Measurements from ENCODE around the gene CHST6.
"Not testable (repeated sequence)": the region's sequence is repeated elsewhere in the genome, so short reads cannot be mapped to it uniquely, and the experiment has no call there.

The CHST6 gene

GRCh38 chr16:75502916-75503605, 7.8 kb upstream of the CHST6 start:
- no peak for DNase-seq

GRCh38 chr16:75501820-75502219, 6.6 kb upstream of the CHST6 start:
- DNase-seq = not testable (repeated sequence)

GRCh38 chr16:75501359-75501758, 6.1 kb upstream of the CHST6 start:
- no peak for DNase-seq

- not testable (repeated sequence) for DNase-seq
Measured at GRCh38 chr16:75498605-75499322, 3.5 kb upstream of the CHST6 start.

- no peak for DNase-seq
Measured at GRCh38 chr16:75497558-75497957, 2.3 kb upstream of the CHST6 start.

DNA sequence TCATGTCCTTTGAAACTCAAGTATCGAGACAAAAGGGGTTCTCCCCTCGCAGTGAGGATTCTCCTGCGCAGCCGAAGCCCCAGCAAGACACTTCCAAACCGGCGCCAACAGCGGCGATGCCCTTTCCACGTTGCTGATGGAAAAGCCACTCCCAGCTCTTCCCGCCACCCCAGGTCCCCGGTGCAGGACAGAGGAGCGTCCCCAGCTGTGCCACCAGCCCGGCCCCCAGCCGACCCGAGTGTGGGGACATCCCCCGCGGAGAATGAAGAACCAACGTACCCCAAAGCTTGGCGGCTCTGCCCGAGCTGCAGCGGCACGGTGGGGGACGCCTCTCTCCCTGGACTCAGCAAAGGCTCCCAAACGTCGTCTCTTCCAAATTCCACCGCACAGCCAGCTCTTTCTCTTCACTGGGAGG, 573 bp downstream of the CHST6 start:
- no peak for DNase-seq

- no peak for DNase-seq
Measured at GRCh38 chr16:75494184-75494583, 1.1 kb downstream of the CHST6 start.

DNA sequence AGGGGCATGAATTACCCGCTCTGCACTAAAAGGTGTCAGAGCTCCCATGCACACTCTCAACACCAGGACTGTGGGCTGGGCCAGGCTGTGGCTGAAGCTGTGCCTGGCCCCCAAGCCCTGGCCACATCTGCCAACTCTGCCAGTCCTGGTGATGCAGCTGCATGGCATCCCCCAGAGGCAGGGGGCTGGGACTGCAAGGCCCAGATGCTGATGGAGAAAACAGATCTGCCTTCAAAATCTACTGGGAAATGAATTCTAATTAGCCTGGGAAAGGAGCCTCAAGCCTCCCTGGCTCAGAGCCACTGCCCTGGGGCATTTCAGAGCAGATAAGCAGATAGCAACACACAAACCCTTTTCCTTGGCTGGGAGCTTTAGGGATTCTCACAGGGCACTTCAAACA, 3.4 kb downstream of the CHST6 start:
- DNase-seq = no peak

- no peak for DNase-seq
Measured at GRCh38 chr16:75488322-75488721, 6.9 kb downstream of the CHST6 start.

DNA sequence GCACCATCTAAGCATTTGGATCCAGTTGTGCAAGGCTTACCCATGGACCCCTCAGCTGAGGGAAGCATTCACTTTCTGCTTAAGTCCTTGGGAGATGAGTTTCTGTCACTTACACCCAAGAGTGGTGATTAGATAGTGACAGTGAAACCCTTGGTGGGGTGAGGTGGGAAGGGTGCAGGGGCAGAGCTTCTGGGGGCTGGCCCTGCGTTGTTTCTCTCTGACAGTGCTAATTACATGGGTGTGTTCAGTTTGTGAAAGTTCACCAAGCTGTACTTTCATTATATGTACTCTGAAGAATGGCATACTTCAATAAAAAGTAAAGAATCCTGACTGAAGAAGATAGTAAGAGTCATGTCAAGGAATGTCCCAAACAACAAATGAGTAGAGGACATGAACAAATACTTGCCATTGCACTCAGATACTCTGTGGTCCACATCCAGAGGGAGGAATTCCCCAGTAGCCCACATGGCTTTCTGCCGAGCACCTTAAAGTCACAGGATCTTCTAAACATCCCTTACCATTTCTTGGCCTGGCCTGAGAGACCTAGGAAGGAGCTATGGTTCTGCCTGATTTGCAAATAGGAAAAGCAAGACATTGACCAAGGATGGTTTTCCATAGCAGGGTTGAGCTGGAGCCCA, 8.4 kb downstream of the CHST6 start:
- no peak for DNase-seq

DNA sequence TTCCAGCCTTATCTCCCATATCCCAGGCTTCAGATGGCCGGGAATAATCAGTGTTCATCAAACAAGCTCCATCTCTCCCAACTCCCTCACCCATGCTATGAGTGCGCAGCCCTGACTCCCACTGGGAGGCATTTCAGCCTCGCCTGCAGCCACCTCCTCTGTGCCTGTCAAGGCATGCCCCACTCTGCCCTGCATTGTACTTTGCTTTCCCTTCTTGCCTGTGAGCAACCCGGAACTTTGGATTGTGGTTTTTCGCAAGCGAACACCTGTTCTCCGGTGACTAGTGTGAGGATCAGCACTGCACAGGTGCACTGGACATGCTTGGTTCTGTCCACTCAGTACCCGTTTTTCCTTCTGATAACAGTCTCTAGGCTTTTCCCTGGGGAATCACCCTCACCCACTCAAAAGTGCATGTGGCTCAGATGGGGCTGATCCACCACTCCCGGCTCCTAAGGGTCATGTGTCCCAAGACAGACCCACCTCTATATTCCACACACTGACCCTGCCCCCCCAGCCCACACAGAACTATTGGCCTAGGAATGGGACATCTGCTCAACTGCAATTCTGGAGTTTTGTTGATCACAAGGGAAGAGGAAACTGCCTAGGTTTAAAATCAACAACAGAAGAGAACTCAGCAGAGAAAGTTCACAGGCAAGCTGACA, 9.1 kb downstream of the CHST6 start:
- no peak for DNase-seq

GRCh38 chr16:75485230-75486013, 9.8 kb downstream of the CHST6 start:
- no peak for DNase-seq

- no peak for DNase-seq
Measured at GRCh38 chr16:75483222-75483621, 12.0 kb downstream of the CHST6 start.

GRCh38 chr16:75482434-75483205, 12.6 kb downstream of the CHST6 start:
- DNase-seq = no peak

DNA sequence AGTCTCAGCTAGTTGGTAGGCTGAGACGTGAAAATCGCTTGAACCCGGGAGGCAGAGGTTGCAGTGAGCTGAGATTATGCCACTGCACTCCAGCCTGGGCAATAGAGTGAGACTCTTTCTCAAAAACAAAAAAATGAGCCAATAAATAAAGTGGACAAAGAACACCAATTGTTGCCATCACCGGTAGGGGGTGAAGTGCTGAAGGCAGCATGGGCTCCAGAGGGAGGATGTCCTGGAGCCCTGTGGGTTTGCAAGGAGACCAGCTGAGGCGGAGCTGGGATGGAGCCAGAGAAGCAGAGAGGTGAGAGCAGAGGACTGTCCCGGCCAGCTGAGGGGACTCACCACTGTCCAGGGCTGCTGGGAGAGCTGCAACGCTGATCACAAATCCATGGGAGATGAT, 13.8 kb downstream of the CHST6 start:
- DNase-seq = no peak

- no peak for DNase-seq
Measured at GRCh38 chr16:75479421-75479990, 15.7 kb downstream of the CHST6 start.

DNA sequence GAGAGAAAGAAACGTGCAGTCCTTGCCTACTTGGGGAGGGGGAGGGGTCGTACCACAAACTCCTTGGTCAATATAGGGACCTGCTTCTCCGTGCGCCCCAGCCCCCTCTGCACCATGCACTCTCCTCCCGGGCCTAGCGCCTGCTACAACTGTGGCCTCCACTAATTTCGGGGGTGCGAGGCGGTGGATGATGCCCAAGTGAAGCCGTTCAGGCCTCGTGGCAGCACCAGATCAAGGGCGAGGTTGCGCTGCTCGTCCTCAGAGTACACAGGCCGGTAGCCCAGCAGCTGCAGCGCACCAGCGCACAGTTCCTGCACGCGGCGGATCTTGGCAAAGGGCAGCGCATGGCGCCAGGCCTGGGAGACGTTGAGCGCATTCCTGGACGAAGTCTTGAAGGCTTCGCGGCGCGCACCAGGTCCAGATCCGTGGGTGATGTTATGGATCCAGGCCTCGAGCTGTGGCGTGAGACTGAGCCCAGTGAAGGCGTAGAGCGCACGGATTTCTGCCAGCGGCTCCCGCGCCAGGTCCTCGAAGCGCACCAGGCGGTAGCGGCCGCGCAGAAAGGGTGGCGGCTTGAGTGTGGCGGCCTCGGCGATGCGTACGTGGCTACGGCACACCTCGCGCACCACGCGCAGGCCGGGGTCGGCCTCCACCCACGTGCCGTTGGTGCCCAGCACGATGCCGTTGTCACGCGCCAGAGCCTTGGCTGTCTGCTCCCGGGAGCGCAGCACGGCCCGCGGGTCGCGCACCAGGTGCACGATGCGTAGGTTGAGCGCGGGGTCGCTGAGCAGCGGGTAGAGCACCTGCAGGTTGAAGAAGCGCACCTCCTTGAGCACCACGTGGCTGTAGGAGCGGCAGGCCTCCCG, 16.5 kb downstream of the CHST6 start:
- DNase-seq = no peak

DNA sequence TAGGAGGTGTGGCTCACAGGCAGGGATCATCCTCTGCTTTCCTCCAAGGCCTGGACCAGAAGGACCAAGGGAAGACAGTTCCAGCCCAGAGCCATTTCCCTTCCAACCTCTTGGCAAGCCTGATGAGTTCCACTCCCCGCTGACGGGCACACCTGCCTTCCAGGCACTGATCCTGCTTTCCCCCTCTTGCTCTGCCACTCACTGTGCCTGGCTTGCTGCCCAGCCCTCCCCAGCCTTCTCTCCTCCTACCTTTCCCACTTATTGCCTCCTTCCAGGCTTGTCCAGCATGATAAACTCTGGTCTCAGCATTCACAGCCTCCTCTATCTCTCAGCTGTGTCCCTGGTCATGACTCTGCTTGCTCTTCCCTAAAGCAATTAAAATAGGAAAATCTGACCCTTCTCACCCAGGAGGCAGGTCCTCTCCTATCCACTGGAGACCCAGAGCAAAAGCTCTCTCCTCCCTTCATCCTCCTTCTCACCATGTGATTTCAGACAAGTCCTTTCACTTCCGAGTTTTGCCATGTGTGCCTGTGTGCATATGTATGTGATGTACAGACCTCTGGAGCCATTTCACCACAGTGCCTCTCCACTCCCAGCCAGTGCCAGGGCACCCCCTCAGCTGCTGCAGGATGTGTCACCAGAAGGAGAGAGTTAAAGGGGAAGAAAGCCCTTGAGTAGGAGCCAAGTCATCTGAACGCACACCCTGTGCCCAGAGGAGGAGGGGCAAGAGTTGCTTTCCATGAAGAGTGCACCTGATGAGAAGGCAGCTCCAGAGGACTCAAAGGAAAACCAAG, 17.4 kb downstream of the CHST6 start:
- no peak for DNase-seq

GRCh38 chr16:75476817-75477216, 18.4 kb downstream of the CHST6 start:
- no peak for DNase-seq

GRCh38 chr16:75475420-75475847, 19.8 kb downstream of the CHST6 start:
- no peak for DNase-seq

Measured in stimulated activated naive CD4-positive, alpha-beta T cell treated with Interleukin-2 at 50 U/mL for 16 hours (primary cell).